Lower lobe of right lung (tissue), 2 donors: ENCODE measurements around the gene SEC14L2. TPM values are rescaled to one million over a fixed set of nuclear protein-coding genes. Genes with fewer than 3 reads are reported as not detected.

Experiments
- ATAC-seq, 2 donors: fragments of 200-7000 bp; cut with Tn5 transposase; one replicate each; pipeline ENCODE4 v1.9.1; 2020 to 2022; ENCODE audit warnings: mild to moderate bottlenecking in 2 of 2, moderate library complexity in 2 of 2
- DNase-seq: peaks from one replicate; pipeline ENCODE4 v3.0.0-alpha.2; 2020
- H3K27ac ChIP-seq: fragments of 200-600 bp; one replicate; pipeline ENCODE4 v1.8.0; 2022
- H3K27me3 ChIP-seq: fragments of 200-600 bp; one replicate; pipeline ENCODE4 v1.8.0; 2022; ENCODE audit warnings: low read depth
- H3K36me3 ChIP-seq: fragments of 200-600 bp; one replicate; pipeline ENCODE4 v1.8.0; 2022; ENCODE audit warnings: mild to moderate bottlenecking
- H3K4me1 ChIP-seq: fragments of 200-600 bp; one replicate; pipeline ENCODE4 v1.8.0; 2022
- H3K4me3 ChIP-seq: fragments of 200-600 bp; one replicate; pipeline ENCODE4 v1.8.0; 2022; ENCODE audit warnings: mild to moderate bottlenecking
- H3K9me3 ChIP-seq: fragments of 200-600 bp; one replicate; pipeline ENCODE4 v1.8.0; 2022
- intact Hi-C: fragments of 100-400 bp; cut with DNase I; formaldehyde crosslinking; loops from one replicate; pipeline ENCODE4 v1.11.0; 2022
- total RNA-seq: library from RNA; stranded (reverse); fragmentation: NEBNext Ultra II Directional; extraction: Animal tissue kit (Norgen Biotek cat#: 25700); gene quantifications from one replicate; pipeline ENCODE4 v1.2.1, GENCODE V29; 2021
- TF ChIP-seq, protein P1 (sequence below): fragments of 200-600 bp; IDR thresholded peaks from one replicate; pipeline ENCODE4 v1.8.0; 2022; ENCODE audit warnings: antibody characterized with exemption, mild to moderate bottlenecking
- donor health status: DM: no; HTN: yes; CAD: no; lungs with severe emphysema.

SEC14L2 gene
- total RNA-seq, 1 donor from 2014 or later, result 7.8 TPM

DNA sequence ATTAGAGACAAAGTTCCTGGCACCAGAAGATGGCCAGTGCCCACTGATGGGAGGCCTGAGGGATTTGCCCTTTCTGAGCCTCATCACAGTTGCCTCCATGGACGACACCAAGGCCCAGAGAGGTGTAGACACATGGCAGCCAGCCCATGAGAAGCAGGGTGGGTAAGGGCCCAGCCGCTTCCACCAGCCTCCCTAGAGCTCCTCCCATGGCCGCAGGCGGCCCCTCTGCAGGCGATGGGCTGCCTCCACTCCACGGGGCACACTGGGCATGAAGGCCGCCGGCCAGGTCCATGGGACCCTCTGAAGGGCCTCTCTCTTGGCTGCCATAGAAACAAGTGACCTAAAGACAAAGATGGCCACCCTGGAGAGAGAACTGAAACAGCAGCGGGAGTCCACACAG, 25.5 kb upstream of the SEC14L2 start:
- TF ChIP-seq, protein P1, sequence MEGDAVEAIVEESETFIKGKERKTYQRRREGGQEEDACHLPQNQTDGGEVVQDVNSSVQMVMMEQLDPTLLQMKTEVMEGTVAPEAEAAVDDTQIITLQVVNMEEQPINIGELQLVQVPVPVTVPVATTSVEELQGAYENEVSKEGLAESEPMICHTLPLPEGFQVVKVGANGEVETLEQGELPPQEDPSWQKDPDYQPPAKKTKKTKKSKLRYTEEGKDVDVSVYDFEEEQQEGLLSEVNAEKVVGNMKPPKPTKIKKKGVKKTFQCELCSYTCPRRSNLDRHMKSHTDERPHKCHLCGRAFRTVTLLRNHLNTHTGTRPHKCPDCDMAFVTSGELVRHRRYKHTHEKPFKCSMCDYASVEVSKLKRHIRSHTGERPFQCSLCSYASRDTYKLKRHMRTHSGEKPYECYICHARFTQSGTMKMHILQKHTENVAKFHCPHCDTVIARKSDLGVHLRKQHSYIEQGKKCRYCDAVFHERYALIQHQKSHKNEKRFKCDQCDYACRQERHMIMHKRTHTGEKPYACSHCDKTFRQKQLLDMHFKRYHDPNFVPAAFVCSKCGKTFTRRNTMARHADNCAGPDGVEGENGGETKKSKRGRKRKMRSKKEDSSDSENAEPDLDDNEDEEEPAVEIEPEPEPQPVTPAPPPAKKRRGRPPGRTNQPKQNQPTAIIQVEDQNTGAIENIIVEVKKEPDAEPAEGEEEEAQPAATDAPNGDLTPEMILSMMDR, result no peak
- H3K4me3 ChIP-seq, result no peak overlapping the region
- ATAC-seq (no peak), DNase-seq (no peak)
- H3K9me3 ChIP-seq, result no peaks in the 10 kb centered on the region
- H3K27ac ChIP-seq, result no peak overlapping the region
- no peaks in the 10 kb centered on the region for H3K4me1 ChIP-seq
- H3K27me3 ChIP-seq, result no peaks in the 10 kb centered on the region
- no peaks in the 10 kb centered on the region for H3K36me3 ChIP-seq
- intact Hi-C loops, result no loop called here

DNA sequence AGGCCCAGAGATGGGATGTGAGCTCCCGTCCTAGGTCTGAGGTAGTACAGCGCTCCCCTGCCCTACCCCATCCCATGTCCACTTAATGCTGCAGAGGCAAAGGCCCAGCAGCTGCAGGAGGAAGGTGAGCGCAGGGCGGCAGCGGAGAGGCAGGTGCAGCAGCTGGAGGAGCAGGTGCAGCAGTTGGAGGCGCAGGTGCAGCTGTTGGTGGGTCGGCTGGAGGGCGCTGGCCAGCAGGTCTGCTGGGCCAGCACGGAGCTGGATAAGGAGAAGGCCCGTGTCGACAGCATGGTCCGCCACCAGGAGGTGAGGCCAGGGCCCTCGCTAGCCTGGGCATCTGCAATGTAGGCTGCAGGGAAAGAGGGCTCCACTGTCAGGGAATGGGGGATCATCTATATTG, 24.8 kb upstream of the SEC14L2 start:
- no peak overlapping the region for H3K4me3 ChIP-seq
- ATAC-seq, result no peak
- TF ChIP-seq, protein P1, result no peak
- H3K27me3 ChIP-seq, result no peaks in the 10 kb centered on the region
- no peaks in the 10 kb centered on the region for H3K4me1 ChIP-seq
- DNase-seq, result no peak
- H3K36me3 ChIP-seq, result no peaks in the 10 kb centered on the region
- no peaks in the 10 kb centered on the region for H3K9me3 ChIP-seq
- intact Hi-C loops, result no loop called here
- no peak overlapping the region for H3K27ac ChIP-seq

DNA sequence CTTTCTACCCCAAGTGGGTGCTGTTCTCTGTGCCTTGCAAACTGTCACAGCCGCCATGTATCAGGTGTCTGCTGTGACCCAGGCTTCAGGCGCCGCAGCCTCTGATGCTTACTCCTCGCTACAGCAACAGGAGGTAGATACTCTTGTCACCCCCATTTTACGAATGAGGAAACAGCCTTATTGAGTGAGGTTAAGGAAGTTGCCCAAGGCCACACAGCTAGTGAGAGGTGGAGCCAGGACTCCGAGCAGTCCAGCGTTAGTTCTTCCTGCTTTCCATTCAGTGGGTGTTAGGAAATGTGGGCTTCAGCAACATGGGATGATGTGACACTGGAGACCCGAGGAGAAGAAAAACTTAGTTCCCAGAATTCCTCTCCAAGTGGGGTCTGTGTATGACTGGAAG, 23.9 kb upstream of the SEC14L2 start:
- Histone ChIP-seq H3K4me1 (no peaks in the 10 kb centered on the region), H3K9me3 (no peaks in the 10 kb centered on the region), H3K36me3 (no peaks in the 10 kb centered on the region), H3K4me3 (no peak overlapping the region), H3K27me3 (no peaks in the 10 kb centered on the region), H3K27ac (no peak overlapping the region)
- DNase-seq, result no peak
- TF ChIP-seq, protein P1, result no peak
- intact Hi-C loops, result no loop called here
- peak; percentile 55 to 57 for ATAC-seq

DNA sequence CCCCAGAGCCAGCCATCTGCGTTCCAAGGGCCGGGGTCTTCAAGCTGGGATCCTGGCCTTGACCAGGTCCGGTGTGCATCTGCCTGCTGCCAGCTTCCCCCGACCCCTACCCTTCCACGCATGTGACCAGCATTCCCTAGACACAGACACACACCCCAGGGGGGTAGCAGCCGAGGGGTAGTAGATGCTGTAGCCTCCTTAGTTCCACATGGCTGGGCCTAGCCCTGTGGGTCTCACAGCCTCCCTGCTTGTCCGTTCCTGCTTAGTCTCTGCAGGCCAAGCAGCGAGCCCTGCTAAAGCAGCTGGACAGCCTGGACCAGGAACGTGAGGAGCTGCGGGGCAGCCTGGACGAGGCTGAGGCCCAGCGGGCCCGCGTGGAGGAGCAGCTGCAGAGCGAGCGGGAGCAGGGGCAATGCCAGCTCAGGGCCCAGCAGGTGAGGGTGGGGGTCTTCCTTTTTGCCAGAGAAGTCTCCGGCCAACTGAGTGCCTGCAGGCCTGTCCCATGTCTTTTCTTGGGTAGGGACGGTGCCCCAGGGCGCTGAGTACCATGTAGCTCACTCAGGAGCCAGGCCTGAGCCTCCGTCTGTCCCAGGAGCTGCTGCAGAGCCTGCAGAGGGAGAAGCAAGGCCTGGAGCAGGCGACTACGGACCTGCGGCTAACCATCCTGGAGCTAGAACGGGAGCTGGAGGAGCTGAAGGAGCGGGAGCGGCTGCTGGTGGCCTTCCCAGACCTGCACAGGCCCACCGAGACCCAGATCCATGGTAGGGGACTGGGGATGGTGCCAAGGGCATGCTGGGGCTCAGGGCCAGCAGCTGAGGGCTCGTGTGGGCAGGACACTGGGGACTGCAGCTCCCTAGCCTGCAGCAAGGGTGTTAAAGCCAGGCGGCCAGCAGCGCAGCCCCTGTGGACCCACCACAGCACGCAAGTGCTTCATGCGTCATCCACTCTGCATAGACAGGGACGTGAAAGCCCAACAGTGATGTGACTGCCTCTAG, 23.2 kb upstream of the SEC14L2 start:
- H3K27ac ChIP-seq, result no peak overlapping the region

DNA sequence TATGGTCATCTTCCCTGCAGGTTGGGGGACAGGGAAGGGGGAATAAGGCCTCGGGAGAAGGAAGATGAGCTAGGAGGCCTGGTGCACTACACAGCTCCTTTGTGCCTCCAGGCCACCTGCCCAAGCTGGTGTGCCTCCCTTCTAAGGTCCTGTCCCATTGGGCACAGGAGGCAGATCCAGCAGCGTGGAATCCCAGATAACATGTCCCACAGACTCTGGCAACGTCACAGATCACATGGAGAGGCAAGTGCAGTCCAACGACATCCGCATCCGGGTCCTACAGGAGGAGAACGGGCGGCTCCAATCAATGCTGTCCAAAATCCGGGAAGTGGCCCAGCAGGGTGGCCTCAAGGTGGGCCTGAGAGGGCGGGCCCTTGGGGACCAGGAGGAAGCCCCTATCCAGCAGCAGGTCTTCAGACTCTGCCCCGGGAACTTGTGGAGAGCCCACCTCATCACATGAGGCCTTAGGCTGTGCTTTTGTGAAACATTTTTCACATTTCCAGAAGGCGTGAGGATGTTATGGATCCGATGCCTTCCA, 21.4 kb upstream of the SEC14L2 start:
- intact Hi-C loops, result no loop called here

More for the DNA sequence above, 23.2 kb upstream of the SEC14L2 start:
- DNase-seq (no peak), ATAC-seq (no peak)
- H3K4me1 ChIP-seq, result no peaks in the 10 kb centered on the region
- H3K36me3 ChIP-seq, result no peaks in the 10 kb centered on the region
- TF ChIP-seq, protein P1, result no peak
- intact Hi-C loops, result no loop called here
- H3K4me3 ChIP-seq, result no peak overlapping the region
- no peaks in the 10 kb centered on the region for H3K27me3 ChIP-seq
- H3K9me3 ChIP-seq, result no peaks in the 10 kb centered on the region

More for the DNA sequence above, 21.4 kb upstream of the SEC14L2 start:
- Histone ChIP-seq H3K27ac (no peak overlapping the region), H3K27me3 (no peaks in the 10 kb centered on the region), H3K4me1 (no peaks in the 10 kb centered on the region), H3K36me3 (peaks cover 10% of the 10 kb centered on the region), H3K9me3 (no peaks in the 10 kb centered on the region), H3K4me3 (no peak overlapping the region)
- DNase-seq (no peak), ATAC-seq (no peak)
- TF ChIP-seq, protein P1, result no peak
